Hepatocyte (in vitro differentiated cells): ENCODE results near the gene PRKCI.

ENCODE experiments used
- CTCF ChIP-seq: fragments of 200-600 bp; sonication (generic); IDR thresholded peaks from 2 replicates; pipeline ENCODE4 v1.5.1; 2016; ENCODE audit warnings: antibody characterized with exemption, mild to moderate bottlenecking; ENCODE audit not compliant: poor library complexity
- EZH2 ChIP-seq: fragments of 200-600 bp; sonication (generic); IDR thresholded peaks from 2 replicates; pipeline ENCODE4 v1.6.1; 2016; ENCODE audit warnings: antibody characterized with exemption, mild to moderate bottlenecking, borderline replicate concordance

GRCh38 chr3:170259907-170260306 lies 37.7 kb downstream of the PRKCI start:
- TF ChIP-seq CTCF = no peak
- no peak for TF ChIP-seq EZH2
